Neural cell (in vitro differentiated cells): Measurements from ENCODE around the gene SYMPK. TPM values are rescaled to one million over a fixed set of nuclear protein-coding genes. Genes with fewer than 3 reads are reported as not detected.

Experiments used
- H2AFZ ChIP-seq: fragments of 200-600, 300-800 bp; sonication (generic), shearing (Covaris generic); 2 replicates; pipeline ENCODE4 v1.6.0; 2014; ENCODE audit warnings: low read depth, mild to moderate bottlenecking, antibody characterized with exemption, low read length, moderate library complexity
- H3F3A ChIP-seq: fragments of 200-600 bp; shearing (Covaris generic); 2 replicates; pipeline ENCODE4 v1.6.1; 2016; ENCODE audit warnings: mild to moderate bottlenecking, moderate library complexity, mixed read lengths, antibody characterized with exemption, low read length; ENCODE audit not compliant: insufficient read depth, poor library complexity, severe bottlenecking
- H3K27ac ChIP-seq: fragments of 200-600, 300-800 bp; sonication (generic), shearing (Covaris generic); 2 replicates; pipeline ENCODE4 v1.5.1; 2014; ENCODE audit warnings: mild to moderate bottlenecking, low read length, moderate library complexity
- H3K27me3 ChIP-seq: fragments of 300-800, 200-600 bp; sonication (generic), shearing (Covaris generic); 2 replicates; pipeline ENCODE4 v1.6.0; 2014; ENCODE audit warnings: mild to moderate bottlenecking, low read depth, low read length, moderate library complexity; ENCODE audit not compliant: insufficient read depth
- H3K36me3 ChIP-seq: fragments of 300-800, 200-600 bp; sonication (generic), shearing (Covaris generic); 2 replicates; pipeline ENCODE4 v1.5.1; 2014; ENCODE audit warnings: mild to moderate bottlenecking, antibody characterized with exemption, low read length, moderate library complexity; ENCODE audit not compliant: insufficient read depth
- H3K4me2 ChIP-seq: fragments of 300-800, 200-600 bp; sonication (generic), shearing (Covaris generic); 2 replicates; pipeline ENCODE4 v1.6.0; 2014; ENCODE audit warnings: mild to moderate bottlenecking, low read length
- H3K4me3 ChIP-seq: fragments of 300-800, 200-600 bp; sonication (generic), shearing (Covaris generic); 2 replicates; pipeline ENCODE4 v1.5.1; 2014; ENCODE audit warnings: mild to moderate bottlenecking, low read length, moderate library complexity
- H3K79me2 ChIP-seq: fragments of 200-600 bp; shearing (Covaris generic); replicated peaks from 2 replicates; pipeline ENCODE4 v1.6.0; 2014; ENCODE audit warnings: mild to moderate bottlenecking, low read length, moderate library complexity; ENCODE audit not compliant: insufficient read depth
- H3K9ac ChIP-seq: fragments of 300-800, 200-600 bp; sonication (generic), shearing (Covaris generic); 2 replicates; pipeline ENCODE4 v1.6.1; 2016; ENCODE audit warnings: mild to moderate bottlenecking, low read length, mixed read lengths
- H3K9me2 ChIP-seq: fragments of 200-600 bp; shearing (Covaris generic); 2 replicates; pipeline ENCODE4 v1.6.1; 2016; ENCODE audit warnings: mild to moderate bottlenecking, low read length, mixed read lengths; ENCODE audit not compliant: insufficient read depth
- H3K9me3 ChIP-seq: fragments of 200-600, 300-800 bp; sonication (generic), shearing (Covaris generic); 2 replicates; pipeline ENCODE4 v1.6.1; 2016; ENCODE audit warnings: mild to moderate bottlenecking, mixed run types, low read length, moderate library complexity, mixed read lengths
- H4K20me1 ChIP-seq: fragments of 200-600 bp; shearing (Covaris generic); 2 replicates; pipeline ENCODE4 v1.6.1; 2016; ENCODE audit warnings: mild to moderate bottlenecking, mixed run types; ENCODE audit not compliant: insufficient read depth
- CTCF ChIP-seq: fragments of 450-650 bp; IDR thresholded peaks from 2 replicates; pipeline ENCODE4 v1.5.1; 2014; ENCODE audit warnings: antibody characterized with exemption, mild to moderate bottlenecking, moderate library complexity; ENCODE audit not compliant: poor library complexity, severe bottlenecking
- EP300 ChIP-seq: fragments of 450-650 bp; conservative IDR thresholded peaks from 2 replicates; pipeline ENCODE4 v1.6.1; 2014; ENCODE audit warnings: antibody characterized with exemption, mild to moderate bottlenecking, moderate library complexity; ENCODE audit not compliant: poor library complexity, severe bottlenecking
- EZH2 ChIP-seq: fragments of 200-600, 300-800 bp; shearing (Covaris generic), sonication (generic); IDR thresholded peaks from 2 replicates; pipeline ENCODE4 v1.6.1; 2014; ENCODE audit warnings: antibody characterized with exemption, low read length, borderline replicate concordance, mild to moderate bottlenecking; ENCODE audit not compliant: insufficient read depth, poor library complexity, severe bottlenecking
- MXI1 ChIP-seq: fragments of 450-650 bp; conservative IDR thresholded peaks from 2 replicates; pipeline ENCODE4 v1.6.1; 2014; ENCODE audit warnings: antibody characterized with exemption, mild to moderate bottlenecking; ENCODE audit not compliant: poor library complexity, severe bottlenecking
- POLR2AphosphoS5 ChIP-seq: IDR thresholded peaks from 2 replicates; pipeline ENCODE4 v1.6.1; 2012
- RAD21 ChIP-seq: fragments of 450-650 bp; conservative IDR thresholded peaks from 2 replicates; pipeline ENCODE4 v1.6.1; 2014; ENCODE audit warnings: antibody characterized with exemption, mild to moderate bottlenecking, moderate library complexity
- REST ChIP-seq: IDR thresholded peaks from 2 replicates; pipeline ENCODE4 v1.6.1; 2012; ENCODE audit warnings: borderline replicate concordance
- SMC3 ChIP-seq: fragments of 450-650 bp; conservative IDR thresholded peaks from 2 replicates; pipeline ENCODE4 v1.6.1; 2014; ENCODE audit warnings: antibody characterized with exemption, mild to moderate bottlenecking, moderate library complexity; ENCODE audit not compliant: poor library complexity
- TAF1 ChIP-seq: IDR thresholded peaks from 2 replicates; pipeline ENCODE4 v1.6.1; 2012; ENCODE audit warnings: low read depth
- polyA plus RNA-seq: library from polyadenylated mRNA; depleted of rRNA; stranded (reverse); fragments of >200 nt; gene quantifications from 2 replicates; pipeline ENCODE4 v1.2.3, GENCODE V29; 2014

Gene SYMPK
- polyA plus RNA-seq, 1 donor from 2014 or later, result 22.2 TPM

- Histone ChIP-seq H2AFZ (no peak overlapping the region), H3K79me2 (no peaks in the 10 kb centered on the region), H3K9ac (no peak overlapping the region), H3K4me2 (no peak overlapping the region), H4K20me1 (no peaks in the 10 kb centered on the region), H3K27ac (no peak overlapping the region), H3K4me3 (no peak overlapping the region), H3K9me3 (no peaks in the 10 kb centered on the region), H3F3A (no peaks in the 10 kb centered on the region), H3K36me3 (no peaks in the 10 kb centered on the region), H3K27me3 (no peaks in the 10 kb centered on the region), H3K9me2 (no peaks in the 10 kb centered on the region)
- no peak for TF ChIP-seq EP300
- TF ChIP-seq REST, result no peak
- no peak for TF ChIP-seq POLR2AphosphoS5
- no peak for TF ChIP-seq TAF1
- no peak for TF ChIP-seq EZH2
- TF ChIP-seq RAD21, result no peak
Measured at GRCh38 chr19:45812297-45812696, 50.6 kb downstream of the SYMPK start.

- H3K79me2 ChIP-seq, result no peaks in the 10 kb centered on the region
- H3K27me3 ChIP-seq, result no peaks in the 10 kb centered on the region
- no peaks in the 10 kb centered on the region for H3K36me3 ChIP-seq
- H3K27ac ChIP-seq, result no peak overlapping the region
- H3K4me3 ChIP-seq, result no peak overlapping the region
- H3F3A ChIP-seq, result no peaks in the 10 kb centered on the region
- H3K9me3 ChIP-seq, result no peaks in the 10 kb centered on the region
- no peak for TF ChIP-seq CTCF
- no peak for TF ChIP-seq MXI1
- TF ChIP-seq EP300, result no peak
- TF ChIP-seq SMC3, result no peak
- no peak for TF ChIP-seq POLR2AphosphoS5
- TF ChIP-seq EZH2, result no peak
- TF ChIP-seq RAD21, result no peak
- TF ChIP-seq TAF1, result no peak
- no peak overlapping the region for H3K9ac ChIP-seq
- no peaks in the 10 kb centered on the region for H4K20me1 ChIP-seq
- no peak overlapping the region for H2AFZ ChIP-seq
- no peak overlapping the region for H3K4me2 ChIP-seq
- H3K9me2 ChIP-seq, result no peaks in the 10 kb centered on the region
Measured at GRCh38 chr19:45809643-45810159, 53.2 kb downstream of the SYMPK start.
